Measurements from ENCODE around the gene ZNF263.

DNA sequence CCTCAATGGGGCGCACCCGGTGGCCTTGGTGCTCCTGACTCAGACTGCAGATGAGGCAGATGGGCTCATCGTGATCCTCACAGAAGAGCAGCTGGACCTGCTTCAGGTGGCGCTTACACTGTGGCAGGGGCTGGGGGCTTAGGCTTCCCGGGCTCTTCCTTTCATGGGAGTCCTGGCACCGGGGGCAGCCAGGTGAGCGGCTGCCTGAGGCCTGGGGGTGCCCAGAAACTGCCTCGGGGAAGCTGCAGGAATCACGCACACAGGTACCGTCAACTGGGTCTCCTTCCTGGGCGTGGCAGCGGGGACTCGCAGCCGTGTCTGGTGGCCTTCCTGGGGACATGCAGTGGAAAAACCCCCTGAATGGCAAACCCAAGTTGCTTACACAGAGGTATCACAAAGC is 33.8 kb upstream of the ZNF263 start:
- no peak for TF ChIP-seq ZNF585B (tag by site-specific recombination; IDR thresholded peaks at IDR 0.05)
- TF ChIP-seq, protein P1, sequence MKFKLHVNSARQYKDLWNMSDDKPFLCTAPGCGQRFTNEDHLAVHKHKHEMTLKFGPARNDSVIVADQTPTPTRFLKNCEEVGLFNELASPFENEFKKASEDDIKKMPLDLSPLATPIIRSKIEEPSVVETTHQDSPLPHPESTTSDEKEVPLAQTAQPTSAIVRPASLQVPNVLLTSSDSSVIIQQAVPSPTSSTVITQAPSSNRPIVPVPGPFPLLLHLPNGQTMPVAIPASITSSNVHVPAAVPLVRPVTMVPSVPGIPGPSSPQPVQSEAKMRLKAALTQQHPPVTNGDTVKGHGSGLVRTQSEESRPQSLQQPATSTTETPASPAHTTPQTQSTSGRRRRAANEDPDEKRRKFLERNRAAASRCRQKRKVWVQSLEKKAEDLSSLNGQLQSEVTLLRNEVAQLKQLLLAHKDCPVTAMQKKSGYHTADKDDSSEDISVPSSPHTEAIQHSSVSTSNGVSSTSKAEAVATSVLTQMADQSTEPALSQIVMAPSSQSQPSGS (tag by site-specific recombination; IDR thresholded peaks at IDR 0.05; ENCODE audit: low read depth), result no peak
- TF ChIP-seq ZNF416 (tag by site-specific recombination; IDR thresholded peaks at IDR 0.05), result no peak
- TF ChIP-seq, protein P2, sequence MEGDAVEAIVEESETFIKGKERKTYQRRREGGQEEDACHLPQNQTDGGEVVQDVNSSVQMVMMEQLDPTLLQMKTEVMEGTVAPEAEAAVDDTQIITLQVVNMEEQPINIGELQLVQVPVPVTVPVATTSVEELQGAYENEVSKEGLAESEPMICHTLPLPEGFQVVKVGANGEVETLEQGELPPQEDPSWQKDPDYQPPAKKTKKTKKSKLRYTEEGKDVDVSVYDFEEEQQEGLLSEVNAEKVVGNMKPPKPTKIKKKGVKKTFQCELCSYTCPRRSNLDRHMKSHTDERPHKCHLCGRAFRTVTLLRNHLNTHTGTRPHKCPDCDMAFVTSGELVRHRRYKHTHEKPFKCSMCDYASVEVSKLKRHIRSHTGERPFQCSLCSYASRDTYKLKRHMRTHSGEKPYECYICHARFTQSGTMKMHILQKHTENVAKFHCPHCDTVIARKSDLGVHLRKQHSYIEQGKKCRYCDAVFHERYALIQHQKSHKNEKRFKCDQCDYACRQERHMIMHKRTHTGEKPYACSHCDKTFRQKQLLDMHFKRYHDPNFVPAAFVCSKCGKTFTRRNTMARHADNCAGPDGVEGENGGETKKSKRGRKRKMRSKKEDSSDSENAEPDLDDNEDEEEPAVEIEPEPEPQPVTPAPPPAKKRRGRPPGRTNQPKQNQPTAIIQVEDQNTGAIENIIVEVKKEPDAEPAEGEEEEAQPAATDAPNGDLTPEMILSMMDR (tag by site-specific recombination; IDR thresholded peaks at IDR 0.05), result no peak
- TF ChIP-seq ZNF544 (tag by site-specific recombination; IDR thresholded peaks at IDR 0.05), result no peak
- no peak for TF ChIP-seq ZNF274 (IDR thresholded peaks at IDR 0.05; ENCODE audit: low read length)
- no peak for TF ChIP-seq ZNF274 (tag by site-specific recombination; IDR thresholded peaks at IDR 0.05; ENCODE audit: borderline replicate concordance)
- TF ChIP-seq SP2 (tag by site-specific recombination; IDR thresholded peaks at IDR 0.05), result no peak

Data from HEK293 (cell line).